Stimulated activated CD4-positive, alpha-beta T cell treated with anti-CD3 and anti-CD28 coated beads, Interleukin-2, amount 100 ng/mL, for 4 hours (primary cell): ENCODE measurements around the gene CDKN2B-AS1.
A peak's percentile ranks its signal among the peaks of the same experiment; 100 is the strongest.

Experiments used
- DNase-seq: peaks from one replicate; pipeline ENCODE4 v3.0.0-alpha.2; 2020; ENCODE audit warnings: low read depth

The CDKN2B-AS1 gene

GRCh38 chr9:22005702-22006606 is 11.4 kb downstream of the CDKN2B-AS1 start:
- no peak for DNase-seq

GRCh38 chr9:22008384-22008716 is 13.8 kb downstream of the CDKN2B-AS1 start:
- no peak for DNase-seq

- peak; percentile 31 for DNase-seq
These were observed 14.3 kb downstream of the CDKN2B-AS1 start, which contains the start of gene CDKN2B for GRCh38 chr9:22008717-22009505. Gene CDKN2B, minus strand, starts transcription at chr9:22009305. Its CDS starts 352 bp downstream, at chr9:22008953.

- no peak for DNase-seq
These were observed 14.9 kb downstream of the CDKN2B-AS1 start for GRCh38 chr9:22009506-22009867.

- no peak for DNase-seq
These were observed 16.5 kb downstream of the CDKN2B-AS1 start for GRCh38 chr9:22010866-22011625.

- DNase-seq: no peak
These were observed 27.8 kb downstream of the CDKN2B-AS1 start for GRCh38 chr9:22022396-22022795.

GRCh38 chr9:22026696-22027095 is 32.1 kb downstream of the CDKN2B-AS1 start:
- DNase-seq: no peak

- no peak for DNase-seq
These were observed 33.8 kb downstream of the CDKN2B-AS1 start for GRCh38 chr9:22028394-22028793.

GRCh38 chr9:22029231-22029630 is 34.6 kb downstream of the CDKN2B-AS1 start:
- no peak for DNase-seq

GRCh38 chr9:22030101-22030598 is 35.6 kb downstream of the CDKN2B-AS1 start:
- DNase-seq: no peak

- no peak for DNase-seq
These were observed 37.2 kb downstream of the CDKN2B-AS1 start for GRCh38 chr9:22031655-22032411.

- DNase-seq: no peak
These were observed 38.5 kb downstream of the CDKN2B-AS1 start for GRCh38 chr9:22033012-22033630.

GRCh38 chr9:22035591-22036011 is 41.0 kb downstream of the CDKN2B-AS1 start:
- no peak for DNase-seq

GRCh38 chr9:22036866-22037626 is 42.5 kb downstream of the CDKN2B-AS1 start:
- no peak for DNase-seq

- no peak for DNase-seq
These were observed 43.5 kb downstream of the CDKN2B-AS1 start for GRCh38 chr9:22037954-22038690.

- DNase-seq: no peak
These were observed 44.7 kb downstream of the CDKN2B-AS1 start for GRCh38 chr9:22039258-22039657.

GRCh38 chr9:22040760-22041159 is 46.2 kb downstream of the CDKN2B-AS1 start:
- no peak for DNase-seq

GRCh38 chr9:22041344-22041743 is 46.8 kb downstream of the CDKN2B-AS1 start:
- DNase-seq: no peak

GRCh38 chr9:22041775-22042174 is 47.2 kb downstream of the CDKN2B-AS1 start:
- no peak for DNase-seq
